ENCODE data around the gene FAM221B. TPM values are rescaled to one million over a fixed set of nuclear protein-coding genes. Genes with fewer than 3 reads are reported as not detected.

Gene FAM221B
- total RNA-seq, 3 donors from 2014 or later: not detected

GRCh38 chr9:35856882-35857281 lies 28.4 kb upstream of the FAM221B start:
- Mint-ChIP-seq H3K4me3 (no peak overlapping the region), H3K4me1 (ENCODE audit: low read depth) (peaks cover 4% of the 10 kb centered on the region), H3K9me3 (no peaks in the 10 kb centered on the region), H3K36me3 (ENCODE audit: insufficient read depth) (no peaks in the 10 kb centered on the region), H3K27me3 (ENCODE audit: low read depth) (peaks cover 2% of the 10 kb centered on the region)
- DNase-seq (no peak), ATAC-seq (no peak)

GRCh38 chr9:35856206-35856605 lies 27.7 kb upstream of the FAM221B start:
- DNase-seq (no peak), ATAC-seq (no peak)
- Mint-ChIP-seq H3K9me3 (no peaks in the 10 kb centered on the region), H3K4me3 (no peak overlapping the region), H3K27me3 (ENCODE audit: low read depth) (peaks cover 2% of the 10 kb centered on the region), H3K4me1 (ENCODE audit: low read depth) (peaks cover 4% of the 10 kb centered on the region), H3K36me3 (ENCODE audit: insufficient read depth) (no peaks in the 10 kb centered on the region)

DNA sequence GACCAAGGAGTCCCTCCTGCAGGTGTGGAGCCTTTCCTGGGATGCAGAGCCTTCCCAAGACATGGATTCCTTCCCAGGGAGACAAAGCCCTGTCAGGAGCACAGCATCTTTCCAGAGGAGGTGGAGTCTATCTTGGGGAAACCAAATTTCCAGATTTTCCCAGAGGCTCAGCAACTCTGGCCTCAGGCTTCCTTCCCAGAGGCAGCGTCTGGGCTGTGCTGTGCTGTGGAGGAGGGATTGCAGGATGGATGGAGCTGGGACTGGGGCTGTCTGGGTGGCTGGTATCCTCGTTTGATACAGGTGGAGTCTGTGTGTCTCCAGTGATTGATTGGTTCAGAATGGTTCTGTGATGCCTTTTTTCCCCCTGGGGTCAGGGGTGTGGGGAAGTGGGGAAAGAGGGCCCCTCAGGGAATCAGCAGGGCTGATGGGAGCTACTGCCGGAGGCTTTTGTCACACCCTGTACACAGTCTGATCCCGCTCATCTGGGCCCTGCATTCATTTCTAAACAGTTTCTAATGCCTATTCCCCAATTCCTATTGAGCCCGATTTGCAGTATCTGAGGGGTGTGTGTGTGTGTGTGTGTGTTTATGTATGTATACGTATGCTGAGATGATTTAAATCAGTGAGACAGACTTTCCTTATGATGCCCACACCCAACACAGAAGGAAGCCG lies 25.7 kb upstream of the FAM221B start:
- Mint-ChIP-seq H3K36me3 (ENCODE audit: insufficient read depth) (no peaks in the 10 kb centered on the region), H3K27me3 (ENCODE audit: low read depth) (peaks cover 2% of the 10 kb centered on the region), H3K9me3 (no peaks in the 10 kb centered on the region), H3K4me3 (no peak overlapping the region), H3K4me1 (ENCODE audit: low read depth) (peaks cover 4% of the 10 kb centered on the region)
- no peak for ATAC-seq
- DNase-seq: no peak

- ATAC-seq: no peak
- Mint-ChIP-seq H3K4me1 (ENCODE audit: low read depth) (peaks cover under 1% of the 10 kb centered on the region), H3K36me3 (ENCODE audit: insufficient read depth) (no peaks in the 10 kb centered on the region), H3K9me3 (no peaks in the 10 kb centered on the region), H3K4me3 (no peak overlapping the region), H3K27me3 (ENCODE audit: low read depth) (peaks cover 2% of the 10 kb centered on the region)
- DNase-seq: no peak
Observed at GRCh38 chr9:35852876-35853865, 24.6 kb upstream of the FAM221B start.

DNA sequence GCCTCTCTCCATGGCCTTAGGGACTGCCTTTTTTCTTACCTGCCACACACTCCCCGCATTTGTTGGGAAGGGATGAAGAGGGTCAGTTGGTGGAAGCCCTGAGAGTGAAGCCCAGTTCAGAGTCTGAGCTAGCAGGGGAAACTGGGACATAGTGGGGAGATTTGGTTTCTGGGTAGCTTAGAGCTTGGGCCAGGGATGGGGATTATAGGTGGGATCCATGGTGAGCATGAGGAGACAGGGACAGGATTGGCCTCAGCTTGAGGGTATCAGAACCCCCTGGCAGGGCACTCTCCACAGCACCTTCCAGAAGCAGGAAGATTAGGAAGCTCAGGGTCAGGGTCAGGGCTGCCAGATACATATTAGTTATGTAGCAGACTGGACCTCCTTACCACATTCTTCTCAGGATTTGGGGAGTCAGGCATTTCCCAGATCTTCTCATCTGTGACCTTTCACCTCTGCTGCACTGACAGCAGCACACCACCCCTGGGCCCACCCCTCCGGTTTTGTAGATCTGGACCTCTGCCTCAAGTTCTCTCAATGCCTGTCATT lies 23.8 kb upstream of the FAM221B start:
- no peaks in the 10 kb centered on the region for H3K9me3 Mint-ChIP-seq
- H3K36me3 Mint-ChIP-seq (ENCODE audit: insufficient read depth): peaks cover 2% of the 10 kb centered on the region
- DNase-seq (no peak), ATAC-seq (no peak)
- H3K27me3 Mint-ChIP-seq (ENCODE audit: low read depth): peaks cover 2% of the 10 kb centered on the region
- H3K4me3 Mint-ChIP-seq: no peak overlapping the region
- peaks cover 7% of the 10 kb centered on the region for H3K4me1 Mint-ChIP-seq (ENCODE audit: low read depth)

- H3K4me1 Mint-ChIP-seq (ENCODE audit: low read depth): peaks cover 33% of the 10 kb centered on the region
- peaks cover 2% of the 10 kb centered on the region for H3K36me3 Mint-ChIP-seq (ENCODE audit: insufficient read depth)
- no peaks in the 10 kb centered on the region for H3K27me3 Mint-ChIP-seq (ENCODE audit: low read depth)
- ATAC-seq: peak; percentile 91 to 93
- H3K9me3 Mint-ChIP-seq: no peaks in the 10 kb centered on the region
- H3K4me3 Mint-ChIP-seq: no peak overlapping the region
- DNase-seq: no peak
Observed at GRCh38 chr9:35847792-35848572, 19.4 kb upstream of the FAM221B start.

DNA sequence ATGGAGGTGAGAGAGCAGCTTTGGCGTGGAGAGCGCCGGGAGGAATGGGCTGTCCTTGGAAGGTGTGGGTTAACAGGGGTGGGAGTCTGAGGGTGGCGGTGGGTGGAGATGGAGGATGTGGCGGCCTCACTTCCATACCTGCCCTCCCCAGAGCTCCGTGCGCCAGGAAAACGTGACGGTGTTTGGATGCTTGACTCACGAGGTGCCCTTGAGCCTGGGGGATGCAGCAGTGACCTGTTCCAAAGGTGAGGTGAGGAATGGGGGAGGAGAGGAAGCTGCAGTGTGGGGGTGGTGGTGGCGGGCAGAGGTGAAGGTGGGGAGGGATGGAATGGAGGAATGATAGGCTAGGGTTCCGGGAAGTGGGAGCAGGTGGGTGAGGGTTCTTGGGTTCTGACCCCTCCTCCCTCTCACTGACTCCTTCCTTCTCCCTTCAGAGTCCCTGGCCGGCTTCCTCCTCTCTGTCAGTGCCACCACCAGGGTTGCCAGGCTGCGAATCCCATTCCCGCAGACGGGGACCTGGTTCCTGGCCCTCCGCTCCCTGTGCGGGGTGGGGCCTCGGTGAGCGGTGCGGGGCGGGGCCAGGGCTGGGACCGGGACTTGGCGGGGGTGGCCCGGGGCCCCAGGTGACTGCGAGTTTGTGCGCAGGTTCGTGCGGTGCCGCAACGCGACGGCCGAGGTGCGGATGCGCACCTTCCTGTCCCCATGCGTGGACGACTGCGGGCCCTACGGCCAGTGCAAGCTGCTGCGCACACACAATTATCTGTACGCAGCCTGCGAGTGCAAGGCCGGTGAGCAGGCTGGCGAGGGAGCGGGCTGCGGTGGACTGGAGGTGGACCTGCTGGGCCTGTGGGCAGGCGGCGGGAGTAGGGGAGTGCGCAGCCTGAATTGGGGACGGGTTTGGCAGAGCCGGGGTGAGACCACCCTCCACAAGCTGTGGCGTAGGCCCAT lies 17.6 kb upstream of the FAM221B start:
- Mint-ChIP-seq H3K27me3 (ENCODE audit: low read depth) (no peaks in the 10 kb centered on the region), H3K9me3 (no peaks in the 10 kb centered on the region), H3K36me3 (ENCODE audit: insufficient read depth) (peaks cover 2% of the 10 kb centered on the region), H3K4me3 (no peak overlapping the region), H3K4me1 (ENCODE audit: low read depth) (peaks cover 33% of the 10 kb centered on the region)
- no peak for DNase-seq
- no peak for ATAC-seq

DNA sequence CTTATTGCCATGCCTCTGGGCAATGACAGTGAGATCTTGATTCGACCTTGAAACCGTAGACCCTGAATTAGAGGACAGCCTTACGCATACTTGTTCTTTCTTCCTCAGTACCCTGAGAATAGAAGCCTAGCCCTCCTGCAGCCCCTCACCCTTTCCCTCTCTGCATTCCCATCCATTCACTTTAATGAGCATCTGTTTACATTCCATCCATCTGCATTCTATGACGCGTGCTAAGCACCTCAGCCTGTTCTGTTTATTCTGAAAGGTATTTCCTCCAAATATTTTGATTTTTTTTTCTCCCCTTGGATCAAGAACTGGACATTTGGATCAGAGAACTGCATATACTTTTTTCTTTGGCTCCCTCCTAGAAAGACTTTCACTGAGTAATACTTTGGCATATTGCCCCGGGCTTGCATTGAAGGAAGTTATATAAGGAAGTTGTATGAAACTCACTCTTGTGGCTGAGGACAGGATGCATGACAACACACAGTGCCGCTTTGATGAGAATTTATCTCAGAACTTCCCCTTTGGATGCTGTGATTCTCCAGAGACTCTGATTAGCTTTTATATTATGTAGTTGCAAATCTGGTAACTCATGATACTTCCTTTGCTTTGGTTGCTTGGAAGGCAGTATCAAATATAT lies 16.2 kb upstream of the FAM221B start:
- Mint-ChIP-seq H3K9me3 (no peaks in the 10 kb centered on the region), H3K4me1 (ENCODE audit: low read depth) (peaks cover 33% of the 10 kb centered on the region), H3K27me3 (ENCODE audit: low read depth) (no peaks in the 10 kb centered on the region), H3K4me3 (no peak overlapping the region), H3K36me3 (ENCODE audit: insufficient read depth) (peaks cover 2% of the 10 kb centered on the region)
- ATAC-seq (no peak), DNase-seq (no peak)

- peaks cover 2% of the 10 kb centered on the region for H3K36me3 Mint-ChIP-seq (ENCODE audit: insufficient read depth)
- H3K4me1 Mint-ChIP-seq (ENCODE audit: low read depth): peaks cover 29% of the 10 kb centered on the region
- H3K4me3 Mint-ChIP-seq: no peak overlapping the region
- DNase-seq: no peak
- H3K9me3 Mint-ChIP-seq: no peaks in the 10 kb centered on the region
- no peak for ATAC-seq
- no peaks in the 10 kb centered on the region for H3K27me3 Mint-ChIP-seq (ENCODE audit: low read depth)
Observed at GRCh38 chr9:35842795-35843194, 14.3 kb upstream of the FAM221B start.

GRCh38 chr9:35842020-35842745 lies 13.7 kb upstream of the FAM221B start:
- H3K4me1 Mint-ChIP-seq (ENCODE audit: low read depth): peaks cover 24% of the 10 kb centered on the region
- H3K4me3 Mint-ChIP-seq: no peak overlapping the region
- no peak for ATAC-seq
- DNase-seq: no peak
- no peaks in the 10 kb centered on the region for H3K36me3 Mint-ChIP-seq (ENCODE audit: insufficient read depth)
- H3K9me3 Mint-ChIP-seq: no peaks in the 10 kb centered on the region
- no peaks in the 10 kb centered on the region for H3K27me3 Mint-ChIP-seq (ENCODE audit: low read depth)

DNA sequence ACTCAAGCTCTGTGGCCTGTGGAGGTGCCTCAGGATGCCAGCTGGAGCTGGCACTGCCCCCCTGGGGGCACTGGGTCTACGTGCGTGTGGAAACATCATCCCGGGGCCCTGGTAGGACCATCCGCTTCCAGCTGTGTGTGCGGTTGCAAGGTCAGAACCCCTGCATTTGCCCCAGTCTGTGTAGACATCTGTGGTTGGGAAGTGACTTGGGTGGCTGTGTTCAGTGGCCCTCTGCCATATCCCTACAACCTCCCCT lies 13.0 kb upstream of the FAM221B start:
- Mint-ChIP-seq H3K9me3 (no peaks in the 10 kb centered on the region), H3K4me1 (ENCODE audit: low read depth) (peaks cover 19% of the 10 kb centered on the region), H3K36me3 (ENCODE audit: insufficient read depth) (no peaks in the 10 kb centered on the region), H3K27me3 (ENCODE audit: low read depth) (no peaks in the 10 kb centered on the region), H3K4me3 (no peak overlapping the region)
- ATAC-seq: no peak
- no peak for DNase-seq

- Mint-ChIP-seq H3K4me1 (ENCODE audit: low read depth) (peaks cover 19% of the 10 kb centered on the region), H3K9me3 (no peaks in the 10 kb centered on the region), H3K27me3 (ENCODE audit: low read depth) (no peaks in the 10 kb centered on the region), H3K4me3 (no peak overlapping the region), H3K36me3 (ENCODE audit: insufficient read depth) (no peaks in the 10 kb centered on the region)
- no peak for ATAC-seq
- DNase-seq: no peak
Observed at GRCh38 chr9:35840881-35841644, 12.5 kb upstream of the FAM221B start.

All from activated T-cell treated with anti-CD3 and anti-CD28 coated beads, Interleukin-2, amount 50 U/mL, for 4 hours (primary cell).